GM18499 (cell line): Measurements from ENCODE around the gene MED12L.
"Not testable (repeated sequence)": the region's sequence is repeated elsewhere in the genome, so short reads cannot be mapped to it uniquely, and the experiment has no call there.

Experiments
- ATAC-seq: cut with Tn5 transposase; IDR thresholded peaks from one replicate; pipeline ENCODE4 v1.9.1; 2021; ENCODE audit warnings: moderate number of reproducible peaks; ENCODE audit not compliant: insufficient read depth, unreplicated experiment

Gene MED12L

DNA sequence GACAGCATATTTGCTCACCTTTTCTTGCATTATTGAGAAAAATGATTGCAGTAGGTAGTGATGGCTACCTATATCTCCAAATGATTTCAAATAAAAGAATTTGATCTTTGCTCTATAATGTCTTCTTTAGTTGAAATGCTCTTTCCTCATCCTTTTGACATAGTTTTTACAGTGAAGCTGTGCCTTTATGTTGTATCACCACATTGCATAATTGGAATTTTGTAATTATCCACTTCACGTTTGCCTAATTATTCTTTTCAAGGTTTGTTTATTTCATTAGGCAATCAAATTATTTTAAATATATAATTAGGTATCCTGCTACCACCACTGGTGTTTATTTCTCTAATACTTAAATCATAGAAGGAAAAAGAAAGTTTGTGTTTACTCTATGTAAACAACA, 265.2 kb downstream of the MED12L start:
- no peak for ATAC-seq

DNA sequence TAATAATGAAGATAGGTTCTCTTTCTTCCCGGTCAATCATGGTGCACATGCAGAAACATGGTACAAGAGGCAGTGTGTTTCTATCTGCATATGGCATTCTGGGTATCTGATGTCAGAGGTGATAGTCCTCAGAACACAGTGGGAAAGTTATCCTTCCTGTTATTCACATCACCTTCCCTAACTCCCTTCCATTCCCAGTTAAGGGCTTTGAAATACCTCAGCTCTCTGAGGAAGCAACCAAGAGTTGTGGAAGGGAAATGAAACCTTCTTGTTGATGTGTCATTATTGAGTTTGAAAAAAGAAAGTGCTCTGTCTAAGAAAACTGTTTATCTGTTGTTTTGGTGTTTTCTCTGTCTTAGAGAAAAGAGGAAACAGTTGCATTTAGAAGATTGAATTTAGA, 265.8 kb downstream of the MED12L start:
- peak; percentile 84 for ATAC-seq

DNA sequence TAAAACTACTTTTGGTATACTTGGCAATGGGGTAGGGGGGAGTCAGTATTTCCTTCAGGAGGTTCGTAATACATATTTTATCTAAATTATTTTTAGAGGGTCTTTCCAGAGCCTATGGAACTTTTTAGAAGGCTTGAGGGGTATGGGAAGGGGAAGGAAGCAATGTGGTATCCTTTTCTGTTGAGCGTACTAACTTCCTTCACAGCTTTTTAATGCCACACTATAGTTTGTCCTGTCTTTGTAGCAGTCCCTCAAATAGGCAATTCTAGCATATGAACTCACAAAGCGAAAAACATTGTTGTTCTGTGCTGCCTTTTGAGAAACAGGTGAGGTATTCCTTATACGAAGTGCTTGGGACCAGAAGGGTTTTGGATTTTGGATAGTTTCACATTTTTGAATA, 266.2 kb downstream of the MED12L start:
- ATAC-seq, result no peak

DNA sequence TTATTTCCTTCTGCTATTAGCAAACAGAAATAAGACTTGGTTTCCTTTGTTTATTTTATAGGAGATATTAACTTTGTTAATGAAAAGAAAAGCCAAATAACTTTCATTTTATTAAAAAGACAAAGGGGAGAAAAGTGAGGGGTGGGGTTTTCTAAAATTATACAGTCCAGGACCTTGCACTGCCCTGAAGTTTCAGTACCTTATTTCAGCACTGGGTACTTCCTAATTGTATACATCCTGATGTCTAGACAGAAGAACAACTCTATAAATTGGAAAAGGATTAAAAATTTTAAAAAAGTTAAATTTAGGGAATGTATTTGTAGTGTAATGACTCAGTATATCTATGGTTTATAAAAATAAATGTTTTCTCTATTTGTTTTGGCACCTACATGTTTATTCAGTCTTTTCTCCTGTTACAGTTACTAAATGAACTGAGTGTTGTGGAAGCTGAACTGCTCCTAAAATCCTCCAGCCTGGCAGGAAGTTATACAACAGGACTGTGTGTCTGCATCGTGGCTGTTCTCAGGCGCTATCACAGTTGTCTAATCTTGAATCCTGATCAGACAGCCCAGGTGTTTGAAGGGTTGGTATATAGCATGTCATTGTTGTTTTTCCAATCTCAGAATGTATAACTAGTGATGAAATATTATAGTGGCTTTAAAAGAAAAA, 271.5 kb downstream of the MED12L start:
- ATAC-seq, result no peak

DNA sequence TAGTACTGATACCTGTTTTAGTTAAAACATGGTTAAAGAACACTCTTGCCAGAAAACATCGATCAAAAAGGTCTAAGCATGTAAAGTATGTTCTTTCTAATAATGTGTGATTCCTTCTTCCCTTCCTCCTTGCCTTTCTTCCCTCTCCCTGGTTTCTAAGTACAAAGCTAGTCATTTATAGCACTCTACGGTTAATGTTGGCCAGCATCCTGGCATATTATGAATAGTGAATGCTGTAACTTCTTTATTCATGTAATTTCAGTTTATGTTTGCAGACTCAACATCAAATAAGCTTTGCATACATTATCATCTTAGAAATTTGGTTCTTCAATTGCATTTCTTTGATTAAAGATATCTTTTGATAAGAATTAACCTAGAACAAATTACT, 272.0 kb downstream of the MED12L start:
- no peak for ATAC-seq

DNA sequence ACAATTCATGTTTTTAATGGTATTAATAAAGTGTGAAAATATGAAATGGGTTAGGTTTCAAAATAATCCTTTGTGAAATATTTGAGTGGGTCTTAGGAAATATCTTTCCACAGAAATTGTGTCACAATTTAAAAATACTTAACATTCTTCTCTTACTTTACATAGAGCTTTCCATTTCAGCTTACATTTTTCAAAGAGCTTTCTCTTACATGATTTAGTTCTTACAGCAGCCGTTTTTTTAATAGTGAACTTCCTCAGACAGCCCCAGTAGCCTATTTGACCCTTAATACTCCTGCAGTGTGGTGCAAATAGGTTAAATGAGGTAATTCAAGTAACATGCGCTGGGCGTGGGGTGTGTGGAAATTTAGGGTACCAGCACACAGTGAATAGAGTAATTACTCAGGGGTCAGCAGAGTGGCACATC, 277.3 kb downstream of the MED12L start:
- no peak for ATAC-seq

DNA sequence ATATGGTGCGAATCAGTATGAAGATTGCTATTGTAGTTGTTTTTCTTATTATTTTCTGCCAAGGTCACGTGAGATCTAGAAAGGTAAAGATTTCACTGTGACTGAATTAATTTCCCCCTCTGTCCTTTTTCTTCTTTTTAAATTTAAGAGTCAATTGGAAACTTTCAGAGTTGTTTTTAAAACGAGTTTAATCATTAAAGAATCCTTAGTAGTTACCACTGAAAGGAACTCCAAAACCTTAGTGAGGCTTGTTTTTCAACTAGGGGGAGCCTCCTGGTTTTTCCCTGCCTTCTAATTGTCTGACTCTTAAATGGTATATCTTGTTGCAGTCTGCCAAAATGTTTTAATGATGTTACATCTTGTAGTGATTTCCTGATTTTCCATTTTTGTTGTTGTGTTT, 281.5 kb downstream of the MED12L start:
- no peak for ATAC-seq

DNA sequence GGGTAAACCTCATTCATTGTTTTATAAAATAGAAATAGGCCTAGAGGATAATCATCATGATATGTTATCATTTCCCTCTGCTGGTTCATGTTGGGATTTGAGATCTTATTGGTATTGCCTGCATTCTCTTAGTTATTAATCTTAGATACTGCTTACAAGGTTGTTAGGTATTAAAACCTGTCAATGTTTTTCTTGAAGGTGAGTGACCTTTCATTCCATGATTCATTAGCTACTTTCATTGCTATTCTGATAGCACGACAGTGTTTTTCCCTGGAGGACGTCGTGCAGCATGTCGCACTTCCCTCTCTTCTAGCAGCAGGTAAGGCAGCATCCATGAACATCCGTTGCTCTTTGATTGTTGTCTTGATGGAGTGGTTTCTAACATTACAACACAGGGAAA, 282.0 kb downstream of the MED12L start:
- ATAC-seq, result no peak

DNA sequence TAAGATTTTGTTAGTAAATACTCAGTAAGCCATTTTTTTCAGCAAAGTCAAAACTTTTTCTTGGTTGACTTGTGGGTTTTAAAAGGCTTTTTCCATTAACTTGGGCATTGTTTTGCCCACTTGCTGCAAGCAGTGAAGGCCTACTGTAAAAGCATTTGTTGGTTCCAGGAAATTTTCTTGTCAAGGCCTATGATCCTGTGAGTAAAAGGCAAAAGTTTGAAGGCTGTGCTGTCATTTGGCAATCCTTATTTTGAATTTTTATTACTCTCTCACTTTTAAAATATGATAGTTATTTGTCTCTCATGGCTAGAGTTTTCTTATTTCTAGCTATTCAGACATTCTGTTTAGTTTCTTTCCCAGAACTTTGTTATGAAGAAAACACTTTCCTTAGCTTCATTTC, 286.1 kb downstream of the MED12L start:
- ATAC-seq, result no peak

DNA sequence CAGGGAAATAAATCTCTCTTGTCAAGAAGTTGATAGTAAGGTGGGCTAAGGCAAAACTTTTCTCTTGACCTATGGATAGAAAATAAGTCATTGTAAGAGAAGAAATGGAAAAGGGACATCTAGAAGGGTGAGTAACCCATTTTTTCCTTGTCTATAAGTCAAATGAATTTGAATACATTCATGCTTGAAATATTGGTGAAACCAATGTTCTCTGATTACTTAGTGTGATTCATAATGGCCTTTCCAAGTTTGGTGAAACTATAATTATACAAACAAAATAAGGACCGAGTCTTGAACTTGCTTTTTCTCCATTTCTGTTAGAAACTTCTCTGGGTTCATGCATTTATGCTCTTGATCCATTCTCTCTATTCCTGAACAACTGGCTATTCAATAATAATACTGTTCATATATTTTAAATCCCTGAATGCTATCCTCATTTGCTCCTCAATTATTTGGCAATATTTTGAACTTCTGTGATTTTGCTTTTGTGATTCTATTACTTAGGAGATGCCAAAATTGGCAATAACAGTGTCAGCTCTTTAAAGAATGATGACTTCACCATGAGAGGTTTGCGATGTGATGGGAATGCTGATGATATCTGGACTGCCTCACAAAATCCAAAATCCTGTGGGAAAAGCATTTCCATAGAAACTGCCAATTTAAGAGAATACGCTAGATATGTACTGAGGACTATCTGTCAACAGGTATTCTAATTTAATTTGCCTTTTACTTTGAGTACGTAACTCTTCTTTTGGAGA, 286.8 kb downstream of the MED12L start:
- ATAC-seq, result no peak

DNA sequence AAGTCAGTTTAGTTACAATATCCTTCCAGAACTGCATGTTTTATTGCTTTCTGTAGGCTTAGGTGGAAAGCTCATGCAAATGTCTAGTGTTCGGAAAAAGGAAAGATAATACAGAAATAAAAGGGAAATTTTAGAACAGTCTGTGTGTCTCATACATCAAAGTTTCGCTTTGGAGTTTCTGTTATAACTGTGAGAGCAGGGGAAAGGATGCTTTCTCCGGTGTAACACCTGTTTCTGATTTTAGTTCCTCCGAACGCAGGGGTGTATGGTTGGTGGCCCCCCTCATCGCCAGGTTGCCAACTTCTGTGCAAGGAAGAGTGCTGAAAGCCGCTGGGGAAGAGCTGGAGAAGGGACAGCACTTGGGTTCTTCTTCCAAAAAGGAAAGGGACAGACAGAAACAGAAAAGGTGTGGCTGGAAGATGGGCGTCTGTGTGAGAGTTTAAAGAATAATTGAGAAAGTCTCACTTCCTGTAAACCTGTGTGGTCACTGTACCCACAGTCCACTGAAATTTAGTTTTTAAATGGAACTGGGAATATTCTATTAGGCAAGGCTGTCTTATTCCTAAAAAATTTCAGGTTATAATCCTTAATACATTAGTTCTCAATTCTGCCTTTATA, 292.4 kb downstream of the MED12L start:
- ATAC-seq, result peak; percentile 45

DNA sequence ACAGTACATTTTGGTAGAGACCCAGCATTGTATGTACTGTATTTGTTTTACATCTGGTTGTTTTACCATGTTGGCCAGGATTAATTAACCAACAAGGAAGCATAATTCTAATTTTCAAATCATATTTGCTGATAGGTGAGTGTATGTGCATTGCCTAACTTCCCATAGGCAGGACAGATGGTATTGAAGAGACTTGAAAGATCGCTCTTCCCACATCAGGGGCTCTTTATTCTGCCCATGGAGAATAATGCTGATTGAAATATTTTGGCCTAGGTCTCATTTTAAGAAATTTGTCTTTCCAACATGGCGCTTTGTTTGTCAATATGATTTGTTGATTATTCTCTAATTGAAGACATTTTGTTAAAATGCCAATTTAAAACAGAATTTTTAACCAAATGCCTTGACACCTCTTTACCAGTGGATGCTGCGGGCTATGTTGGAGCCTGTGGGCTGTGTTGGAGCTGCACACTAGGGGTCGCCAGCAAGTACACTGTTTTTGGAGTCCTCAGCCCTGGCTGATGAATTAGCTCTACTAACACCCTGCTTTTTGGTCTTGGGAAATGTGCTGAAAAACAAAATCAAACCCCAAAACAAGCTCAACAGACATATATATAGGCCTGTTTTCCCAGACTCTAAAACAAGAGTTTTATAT, 293.7 kb downstream of the MED12L start:
- no peak for ATAC-seq

DNA sequence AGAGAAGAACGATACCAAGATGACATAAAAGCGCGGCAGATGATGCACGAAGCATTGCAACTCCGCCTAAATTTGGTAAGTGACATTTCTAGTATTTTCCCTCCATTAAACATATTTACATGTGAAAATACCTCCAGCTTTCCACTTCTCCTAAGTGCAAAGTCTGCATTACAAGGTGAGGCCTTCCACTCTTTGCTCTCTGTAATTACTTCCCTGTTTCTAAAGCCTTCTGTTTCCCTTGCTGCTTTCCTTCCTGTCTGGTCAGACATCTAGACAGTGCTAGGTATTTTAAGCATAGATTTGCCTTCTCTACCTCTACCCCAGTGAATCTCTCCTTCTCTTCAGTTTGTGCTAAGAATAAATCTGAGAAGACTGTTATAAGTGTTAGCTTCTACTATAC, 297.2 kb downstream of the MED12L start:
- no peak for ATAC-seq

DNA sequence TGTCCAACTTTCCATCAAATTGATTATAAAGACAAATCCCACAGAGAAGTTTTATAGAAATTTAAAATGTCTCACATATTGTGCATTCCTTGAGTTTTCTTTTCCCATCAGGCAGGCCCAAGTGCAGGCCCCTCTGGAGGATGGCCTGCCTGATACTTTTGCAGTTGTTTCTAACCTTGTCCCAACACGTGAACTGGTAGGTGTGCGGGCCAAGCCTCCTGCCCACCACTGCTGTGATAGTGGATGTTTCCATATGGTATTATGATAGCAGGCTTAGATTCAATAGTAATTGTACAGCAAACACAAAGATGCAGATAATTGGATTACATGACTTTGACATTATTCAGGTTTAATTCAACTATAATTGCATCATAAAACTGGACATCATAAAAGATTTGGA, 297.6 kb downstream of the MED12L start:
- ATAC-seq, result no peak

DNA sequence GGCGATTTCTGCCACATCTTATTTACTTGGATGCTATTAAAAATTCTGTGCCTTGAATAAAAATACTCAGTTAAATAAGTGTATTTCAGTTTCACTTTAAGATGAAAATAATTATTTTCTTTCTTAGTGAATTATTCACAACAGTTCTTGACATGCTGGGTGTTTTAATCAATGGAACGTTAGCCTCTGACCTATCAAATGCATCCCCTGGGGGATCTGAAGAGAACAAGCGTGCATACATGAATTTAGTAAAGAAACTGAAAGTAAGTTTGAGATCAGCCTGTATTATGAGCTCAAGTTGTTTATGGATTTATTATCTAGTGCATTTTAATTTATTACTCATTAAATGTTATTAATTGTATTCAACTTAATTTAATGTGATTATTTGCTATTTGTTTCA, 298.5 kb downstream of the MED12L start:
- no peak for ATAC-seq

DNA sequence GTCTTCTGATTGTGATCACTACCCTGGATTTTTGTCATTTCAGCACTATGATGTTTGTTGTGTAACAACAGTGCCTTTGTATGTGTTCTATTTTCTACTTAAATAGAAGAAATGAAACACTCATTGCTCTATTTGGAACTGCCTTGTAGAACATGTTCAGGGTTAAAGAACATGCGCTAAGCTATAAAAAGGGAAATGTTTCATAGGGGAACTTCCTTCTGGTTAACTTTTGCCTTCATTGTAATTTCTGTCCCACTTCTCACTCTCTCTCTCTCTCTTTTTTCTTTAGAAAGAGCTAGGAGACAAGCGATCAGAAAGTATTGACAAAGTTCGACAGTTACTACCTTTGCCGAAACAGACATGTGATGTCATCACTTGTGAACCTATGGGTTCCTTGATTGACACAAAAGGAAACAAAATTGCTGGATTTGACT, 299.3 kb downstream of the MED12L start, which contains the start of gene P2RY12:
Gene P2RY12, minus strand, starts transcription at position 13 of the 434 bp plus-strand sequence. CDS start 45,908 bp downstream, outside the sequence.
- peak; percentile 45 for ATAC-seq

DNA sequence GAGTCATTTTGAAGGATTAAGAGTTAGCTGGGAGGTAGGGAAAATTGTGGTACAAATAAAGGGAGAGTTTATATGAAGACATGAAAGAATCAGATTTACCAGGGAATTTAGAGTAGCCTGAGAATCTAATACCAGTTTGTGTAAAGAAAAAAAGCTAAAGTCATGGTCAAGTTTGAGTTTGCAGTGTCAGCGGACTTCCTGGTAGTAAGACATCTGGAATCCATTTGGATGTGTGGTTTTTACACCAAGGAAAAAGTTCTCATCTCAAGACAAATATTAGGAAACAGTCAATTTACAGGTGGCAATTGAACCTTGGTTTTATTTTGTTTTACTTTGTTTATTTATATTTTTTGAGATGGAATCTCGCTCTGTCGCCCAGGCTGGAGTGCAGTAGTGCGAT, 300.6 kb downstream of the MED12L start:
- ATAC-seq, result no peak

DNA sequence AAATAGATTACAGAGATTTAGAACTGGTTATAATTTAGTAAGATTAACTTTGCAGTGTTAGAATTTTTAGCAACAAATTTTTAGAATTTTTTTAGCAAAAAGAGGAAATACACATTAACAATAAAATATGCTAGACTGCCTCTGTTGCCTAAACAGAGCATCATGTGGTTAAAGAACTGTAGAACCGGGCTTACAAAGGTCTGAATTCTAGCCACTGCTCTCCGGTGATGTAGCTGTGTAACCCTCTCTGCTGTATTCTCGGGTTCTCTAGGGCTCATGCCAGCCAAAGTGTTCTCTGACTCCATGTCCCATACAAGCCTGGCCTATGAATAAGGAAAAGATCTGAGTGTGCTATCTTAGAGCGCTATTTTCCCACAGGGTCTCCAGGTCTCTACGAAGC, 302.0 kb downstream of the MED12L start:
- no peak for ATAC-seq

DNA sequence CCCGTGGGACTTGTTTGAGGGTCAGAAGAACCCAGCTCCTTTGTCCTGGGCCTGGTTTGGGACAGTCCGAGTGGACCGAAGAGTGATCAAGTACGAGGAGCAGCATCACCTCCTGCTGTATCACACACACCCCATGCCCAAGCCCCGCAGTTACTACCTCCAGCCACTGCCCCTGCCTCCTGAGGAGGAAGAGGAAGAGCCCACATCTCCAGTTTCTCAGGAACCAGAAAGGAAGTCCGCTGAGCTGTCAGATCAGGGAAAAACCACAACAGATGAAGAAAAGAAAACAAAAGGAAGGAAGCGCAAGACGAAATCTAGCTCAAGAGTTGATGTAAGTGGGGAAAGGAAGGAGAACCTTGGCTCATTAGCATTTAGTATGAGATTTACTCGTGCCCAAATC, 302.4 kb downstream of the MED12L start:
- no peak for ATAC-seq

DNA sequence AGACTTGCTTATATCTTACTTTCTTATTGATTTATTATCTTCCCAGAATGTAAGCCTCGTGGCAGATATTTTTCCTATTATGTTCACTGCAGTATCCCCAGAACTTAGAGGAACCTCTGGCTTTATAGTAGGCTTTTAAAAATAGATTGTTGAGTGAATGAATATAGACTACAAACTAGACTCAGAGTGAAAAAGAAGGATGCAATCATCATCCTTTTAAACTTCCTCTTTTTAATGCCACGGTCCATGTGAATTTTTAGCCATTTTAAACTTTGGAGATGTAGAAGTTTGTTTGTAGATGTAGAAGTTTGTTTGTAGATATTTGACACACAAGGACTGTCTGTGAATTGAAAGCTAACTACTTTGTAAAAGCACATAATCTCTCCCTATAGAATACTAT, 306.3 kb downstream of the MED12L start:
- ATAC-seq, result no peak

DNA sequence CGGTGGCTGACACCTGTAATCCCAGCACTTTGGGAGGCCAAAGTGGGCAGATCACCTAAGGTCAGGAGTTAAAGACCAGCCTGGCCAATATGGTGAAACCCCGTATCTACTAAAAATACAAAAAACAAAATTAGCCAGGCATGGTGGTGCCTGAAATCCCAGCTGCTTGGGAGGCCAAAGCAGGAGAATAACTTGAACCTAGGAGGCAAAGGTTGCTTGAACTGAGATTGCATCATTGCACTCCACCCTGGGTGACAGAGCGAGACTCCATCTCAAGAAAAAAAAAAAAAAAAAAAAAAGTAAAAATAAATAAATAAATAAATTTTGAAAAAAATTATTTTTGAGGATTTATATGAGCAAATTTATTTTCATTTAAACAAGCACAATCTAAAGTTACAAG, 306.7 kb downstream of the MED12L start:
- not testable (repeated sequence) for ATAC-seq
